ENCODE results near the gene ARHGEF12. TPM values are rescaled to one million over a fixed set of nuclear protein-coding genes. Genes with fewer than 3 reads are reported as not detected.
A peak's percentile ranks its signal among the peaks of the same experiment; 100 is the strongest.

Gene ARHGEF12
- total RNA-seq, 2 experiments from 2014 or later: 3.6 TPM

DNA sequence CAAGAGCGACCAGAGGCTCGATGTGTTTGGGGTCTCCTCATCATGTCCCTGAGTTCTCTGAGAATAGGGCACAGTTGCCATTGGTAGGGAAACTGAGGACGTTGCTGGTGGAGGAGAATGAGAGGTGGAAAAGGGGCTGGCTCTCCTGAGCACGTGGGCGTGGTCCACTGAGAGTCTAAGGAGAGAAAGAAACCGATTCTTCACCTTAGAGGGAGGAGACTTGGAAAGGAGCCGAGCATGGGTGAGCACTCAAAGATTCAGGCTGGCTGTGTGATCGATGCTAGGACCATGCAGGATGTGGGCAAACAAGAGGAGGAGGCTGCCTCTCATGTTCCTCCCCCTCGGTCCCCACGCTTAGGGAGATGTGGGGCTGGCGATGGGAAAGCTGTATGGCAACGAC is 30.9 kb upstream of the ARHGEF12 start:
- Histone ChIP-seq H3K27ac (ENCODE audit: low read depth in 1 of 2, low read length in 2 of 2) (no peak overlapping the region), H3K36me3 (ENCODE audit: insufficient read depth, low read length) (no peaks in the 10 kb centered on the region), H3K4me3 (ENCODE audit: low read length) (no peak overlapping the region), H3K27me3 (ENCODE audit: control insufficient read depth in 1 of 2, insufficient read depth in 2 of 2, low read length in 2 of 2) (peaks cover 0 to 3% of the 10 kb centered on the region in 2 experiments), H3K9me3 (ENCODE audit: control insufficient read depth in 1 of 2, insufficient read depth in 1 of 2, low read length in 2 of 2) (no peaks in the 10 kb centered on the region), H3K4me1 (ENCODE audit: insufficient read depth, low read length) (no peaks in the 10 kb centered on the region)
- CTCF ChIA-PET: no interaction called here
- Mint-ChIP-seq H3K27me3 (peaks cover 33% of the 10 kb centered on the region), H3K36me3 (ENCODE audit: low read depth) (no peaks in the 10 kb centered on the region), H3K9me3 (no peaks in the 10 kb centered on the region), H3K4me3 (no peak overlapping the region), H3K27ac (no peak overlapping the region), H3K4me1 (ENCODE audit: low read depth) (no peaks in the 10 kb centered on the region)
- DNase-seq (no peak), ATAC-seq (ENCODE audit: poor library complexity) (no peak)
- TF ChIP-seq, protein P1, sequence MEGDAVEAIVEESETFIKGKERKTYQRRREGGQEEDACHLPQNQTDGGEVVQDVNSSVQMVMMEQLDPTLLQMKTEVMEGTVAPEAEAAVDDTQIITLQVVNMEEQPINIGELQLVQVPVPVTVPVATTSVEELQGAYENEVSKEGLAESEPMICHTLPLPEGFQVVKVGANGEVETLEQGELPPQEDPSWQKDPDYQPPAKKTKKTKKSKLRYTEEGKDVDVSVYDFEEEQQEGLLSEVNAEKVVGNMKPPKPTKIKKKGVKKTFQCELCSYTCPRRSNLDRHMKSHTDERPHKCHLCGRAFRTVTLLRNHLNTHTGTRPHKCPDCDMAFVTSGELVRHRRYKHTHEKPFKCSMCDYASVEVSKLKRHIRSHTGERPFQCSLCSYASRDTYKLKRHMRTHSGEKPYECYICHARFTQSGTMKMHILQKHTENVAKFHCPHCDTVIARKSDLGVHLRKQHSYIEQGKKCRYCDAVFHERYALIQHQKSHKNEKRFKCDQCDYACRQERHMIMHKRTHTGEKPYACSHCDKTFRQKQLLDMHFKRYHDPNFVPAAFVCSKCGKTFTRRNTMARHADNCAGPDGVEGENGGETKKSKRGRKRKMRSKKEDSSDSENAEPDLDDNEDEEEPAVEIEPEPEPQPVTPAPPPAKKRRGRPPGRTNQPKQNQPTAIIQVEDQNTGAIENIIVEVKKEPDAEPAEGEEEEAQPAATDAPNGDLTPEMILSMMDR (IDR thresholded peaks at IDR 0.05): no peak
- POLR2A ChIA-PET: no interaction called here
- intact Hi-C loops (cut with DNase I, micrococcal nuclease): no loop called here

DNA sequence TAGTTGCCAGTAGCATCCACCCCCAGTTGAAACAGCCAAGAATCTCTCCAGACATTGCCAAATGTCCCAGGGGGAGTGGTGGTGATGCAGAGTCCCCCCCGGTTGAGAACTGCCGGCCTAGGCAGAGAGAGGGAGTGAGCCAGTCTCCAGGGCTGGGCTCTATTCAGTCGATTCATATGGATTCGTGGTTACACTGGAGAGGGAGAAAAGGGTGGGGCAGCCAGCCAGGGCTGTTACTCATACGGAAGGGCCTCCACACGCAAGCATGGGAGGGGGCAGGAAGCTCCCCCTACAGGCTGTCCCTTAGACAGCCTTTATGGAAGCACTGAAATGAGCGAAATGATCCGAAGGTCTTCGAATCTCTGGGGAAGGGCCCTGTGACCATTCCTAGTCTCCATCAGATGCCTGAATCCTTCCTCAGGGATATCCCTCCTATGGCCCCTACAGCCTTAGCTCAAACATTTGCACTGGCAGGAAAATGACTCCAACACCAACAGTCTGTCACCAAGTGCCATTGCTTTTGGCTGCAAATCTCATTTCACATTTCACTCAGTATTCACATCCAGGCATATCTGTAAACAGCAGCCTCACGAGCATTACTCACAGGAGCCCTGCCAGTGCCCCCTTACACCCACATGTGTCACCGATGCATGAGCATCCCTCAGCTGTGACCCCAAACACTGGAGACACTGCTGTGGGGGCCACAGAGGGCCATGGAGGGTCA is 29.5 kb upstream of the ARHGEF12 start:
- H3K9me3 Mint-ChIP-seq: no peaks in the 10 kb centered on the region
- H3K9me3 ChIP-seq (ENCODE audit: control insufficient read depth in 1 of 2, insufficient read depth in 1 of 2, low read length in 2 of 2): no peaks in the 10 kb centered on the region
- no peaks in the 10 kb centered on the region for H3K4me1 ChIP-seq (ENCODE audit: insufficient read depth, low read length)
- intact Hi-C loops (cut with DNase I, micrococcal nuclease): no loop called here
- no peaks in the 10 kb centered on the region for H3K36me3 Mint-ChIP-seq (ENCODE audit: low read depth)
- H3K27me3 Mint-ChIP-seq: peaks cover 27% of the 10 kb centered on the region
- no peak overlapping the region for H3K27ac ChIP-seq (ENCODE audit: low read depth in 1 of 2, low read length in 2 of 2)
- DNase-seq (peak in 1 of 14 experiments; percentile 16), ATAC-seq (ENCODE audit: poor library complexity) (no peak)
- peaks cover 0 to 3% of the 10 kb centered on the region in 2 experiments for H3K27me3 ChIP-seq (ENCODE audit: control insufficient read depth in 1 of 2, insufficient read depth in 2 of 2, low read length in 2 of 2)
- TF ChIP-seq, protein P1 (IDR thresholded peaks at IDR 0.05): no peak
- H3K4me3 Mint-ChIP-seq: no peak overlapping the region
- H3K27ac Mint-ChIP-seq: no peak overlapping the region
- no peaks in the 10 kb centered on the region for H3K4me1 Mint-ChIP-seq (ENCODE audit: low read depth)
- no peaks in the 10 kb centered on the region for H3K36me3 ChIP-seq (ENCODE audit: insufficient read depth, low read length)
- POLR2A ChIA-PET: no interaction called here
- CTCF ChIA-PET: no interaction called here
- no peak overlapping the region for H3K4me3 ChIP-seq (ENCODE audit: low read length)

DNA sequence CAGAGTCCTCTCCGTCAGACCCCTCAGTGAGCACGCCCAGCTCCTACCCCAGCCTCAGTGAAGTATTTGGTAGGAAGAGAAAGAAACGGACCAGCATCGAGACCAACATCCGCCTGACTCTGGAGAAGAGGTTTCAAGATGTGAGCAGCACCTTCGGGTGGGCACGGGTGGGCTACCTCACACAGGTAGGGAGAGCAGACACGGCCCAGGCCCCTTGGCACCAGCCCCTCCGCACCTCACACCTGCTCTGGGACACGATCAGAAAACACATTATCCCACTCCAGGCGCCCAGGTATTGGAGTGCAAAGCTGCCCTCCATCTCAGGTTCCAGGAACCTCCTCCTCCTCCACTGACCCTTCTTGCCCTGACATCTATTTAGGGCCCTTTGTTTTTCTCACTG is 28.7 kb upstream of the ARHGEF12 start:
- DNase-seq: no peak
- Histone ChIP-seq H3K4me3 (ENCODE audit: low read length) (no peak overlapping the region), H3K36me3 (ENCODE audit: insufficient read depth, low read length) (no peaks in the 10 kb centered on the region), H3K27ac (ENCODE audit: low read depth in 1 of 2, low read length in 2 of 2) (no peak overlapping the region), H3K4me1 (ENCODE audit: insufficient read depth, low read length) (no peaks in the 10 kb centered on the region), H3K9me3 (ENCODE audit: control insufficient read depth in 1 of 2, insufficient read depth in 1 of 2, low read length in 2 of 2) (no peaks in the 10 kb centered on the region), H3K27me3 (ENCODE audit: control insufficient read depth in 1 of 2, insufficient read depth in 2 of 2, low read length in 2 of 2) (no peaks in the 10 kb centered on the region)
- intact Hi-C loops (cut with DNase I, micrococcal nuclease): no loop called here
- H3K36me3 Mint-ChIP-seq (ENCODE audit: low read depth): no peaks in the 10 kb centered on the region
- no peak overlapping the region for H3K4me3 Mint-ChIP-seq
- H3K27ac Mint-ChIP-seq: no peak overlapping the region
- H3K9me3 Mint-ChIP-seq: no peaks in the 10 kb centered on the region
- ChIA-PET POLR2A (no interaction called here), CTCF (no interaction called here)
- peaks cover 26% of the 10 kb centered on the region for H3K27me3 Mint-ChIP-seq
- no peak for ATAC-seq (ENCODE audit: poor library complexity)
- H3K4me1 Mint-ChIP-seq (ENCODE audit: low read depth): no peaks in the 10 kb centered on the region
- TF ChIP-seq, protein P1 (IDR thresholded peaks at IDR 0.05): no peak

All from CD4-positive, alpha-beta T cell (primary cell).